GM12874 (cell line): ENCODE results near the gene HRH1.

ENCODE experiments used
- TF ChIP-seq, protein P1 (sequence below): IDR thresholded peaks from 2 replicates; pipeline ENCODE4 v1.5.1; 2011; ENCODE audit warnings: low read depth, mild to moderate bottlenecking, control low read depth, low read length, moderate library complexity; ENCODE audit not compliant: insufficient read depth

The HRH1 gene

DNA sequence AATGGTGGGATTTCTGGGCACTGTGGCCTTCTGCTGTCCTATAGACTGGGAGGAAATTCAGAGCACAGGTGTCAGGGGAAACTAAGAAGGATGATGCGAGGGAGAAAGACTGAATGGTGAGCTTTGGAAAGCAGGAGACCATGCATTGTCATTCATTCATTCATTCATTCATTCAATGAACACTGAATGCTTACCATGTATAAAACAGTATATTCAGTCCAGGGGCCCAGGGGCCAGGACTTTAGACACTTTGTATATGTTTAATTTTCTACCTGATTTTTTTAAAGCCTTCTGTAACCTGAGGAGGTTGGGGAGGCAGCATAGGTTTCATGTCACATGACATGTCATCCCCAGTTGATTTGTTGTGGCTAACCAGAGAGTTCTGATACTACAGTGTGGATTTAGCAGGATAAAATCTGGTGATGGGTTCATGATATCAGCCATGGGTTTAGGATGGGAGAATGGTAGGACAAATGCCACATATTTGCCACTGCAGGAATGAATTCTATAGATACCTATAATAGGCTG lies 60.2 kb downstream of the HRH1 start:
- TF ChIP-seq, protein P1, sequence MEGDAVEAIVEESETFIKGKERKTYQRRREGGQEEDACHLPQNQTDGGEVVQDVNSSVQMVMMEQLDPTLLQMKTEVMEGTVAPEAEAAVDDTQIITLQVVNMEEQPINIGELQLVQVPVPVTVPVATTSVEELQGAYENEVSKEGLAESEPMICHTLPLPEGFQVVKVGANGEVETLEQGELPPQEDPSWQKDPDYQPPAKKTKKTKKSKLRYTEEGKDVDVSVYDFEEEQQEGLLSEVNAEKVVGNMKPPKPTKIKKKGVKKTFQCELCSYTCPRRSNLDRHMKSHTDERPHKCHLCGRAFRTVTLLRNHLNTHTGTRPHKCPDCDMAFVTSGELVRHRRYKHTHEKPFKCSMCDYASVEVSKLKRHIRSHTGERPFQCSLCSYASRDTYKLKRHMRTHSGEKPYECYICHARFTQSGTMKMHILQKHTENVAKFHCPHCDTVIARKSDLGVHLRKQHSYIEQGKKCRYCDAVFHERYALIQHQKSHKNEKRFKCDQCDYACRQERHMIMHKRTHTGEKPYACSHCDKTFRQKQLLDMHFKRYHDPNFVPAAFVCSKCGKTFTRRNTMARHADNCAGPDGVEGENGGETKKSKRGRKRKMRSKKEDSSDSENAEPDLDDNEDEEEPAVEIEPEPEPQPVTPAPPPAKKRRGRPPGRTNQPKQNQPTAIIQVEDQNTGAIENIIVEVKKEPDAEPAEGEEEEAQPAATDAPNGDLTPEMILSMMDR, result no peak

DNA sequence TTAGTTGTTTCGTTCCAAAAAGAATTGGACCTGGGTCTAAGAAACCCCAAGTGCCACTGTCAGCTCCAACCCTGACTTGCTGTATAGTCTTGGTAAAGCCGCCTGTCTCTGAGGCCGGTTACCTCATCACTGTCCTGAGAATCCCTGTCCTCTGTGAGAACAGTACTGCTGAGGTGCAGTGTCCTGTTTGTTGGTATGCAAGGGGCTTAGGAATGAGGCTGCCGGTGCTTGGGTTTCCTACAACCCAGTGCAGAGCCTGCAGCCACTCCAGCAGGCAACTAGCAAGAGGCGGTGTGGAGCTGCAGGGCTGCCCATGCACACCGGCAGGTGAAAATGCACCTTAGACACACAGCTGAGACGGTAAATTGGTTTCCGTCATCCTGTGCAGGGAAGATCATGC lies 65.9 kb downstream of the HRH1 start:
- TF ChIP-seq, protein P1, result no peak

DNA sequence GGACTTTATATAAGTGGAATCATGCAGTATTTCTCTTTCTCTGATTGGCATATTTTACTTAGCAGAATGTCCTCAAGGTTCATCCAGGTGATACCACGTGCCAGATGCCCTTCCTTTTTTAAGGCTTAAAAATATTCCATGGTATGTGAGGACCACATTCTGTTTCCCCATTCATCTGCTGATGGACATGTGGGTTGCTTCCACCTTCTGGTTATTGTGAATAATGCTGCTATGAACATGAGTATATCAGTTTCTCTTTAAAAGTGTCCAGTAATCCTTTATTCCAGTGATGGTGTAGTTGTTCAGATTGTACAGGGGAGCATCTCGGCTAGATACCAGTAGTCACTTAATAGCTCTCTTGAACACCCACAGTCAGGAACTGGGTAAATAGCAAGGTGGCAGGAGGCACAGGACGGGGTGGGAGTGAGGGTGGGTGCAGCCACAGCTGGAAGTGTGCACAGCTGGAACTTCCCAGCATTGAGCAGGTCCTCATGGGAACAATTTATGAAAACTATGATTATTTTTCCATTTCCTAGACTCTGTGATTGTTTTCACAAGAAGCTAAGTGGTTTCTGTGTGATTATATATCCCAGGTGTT lies 67.6 kb downstream of the HRH1 start:
- TF ChIP-seq, protein P1, result no peak

DNA sequence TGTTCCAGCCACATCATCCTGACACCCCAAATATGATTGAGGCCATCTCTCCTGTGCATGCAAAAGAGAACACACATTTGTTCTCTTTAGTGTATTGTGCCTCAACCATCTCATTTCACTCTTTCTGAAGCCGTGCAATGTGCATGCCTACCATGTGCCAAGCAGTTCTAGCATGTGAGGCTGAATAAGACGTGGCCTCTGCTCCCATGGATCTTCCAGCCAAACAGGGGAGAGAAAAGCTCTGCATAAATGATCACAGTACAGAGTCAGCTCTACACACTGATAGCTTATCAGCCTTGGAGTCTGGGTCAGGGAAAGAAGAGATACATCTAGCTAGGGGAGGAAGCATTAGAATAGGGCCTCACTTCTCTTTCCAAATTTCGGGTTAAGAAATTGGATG lies 69.7 kb downstream of the HRH1 start:
- TF ChIP-seq, protein P1, result no peak

DNA sequence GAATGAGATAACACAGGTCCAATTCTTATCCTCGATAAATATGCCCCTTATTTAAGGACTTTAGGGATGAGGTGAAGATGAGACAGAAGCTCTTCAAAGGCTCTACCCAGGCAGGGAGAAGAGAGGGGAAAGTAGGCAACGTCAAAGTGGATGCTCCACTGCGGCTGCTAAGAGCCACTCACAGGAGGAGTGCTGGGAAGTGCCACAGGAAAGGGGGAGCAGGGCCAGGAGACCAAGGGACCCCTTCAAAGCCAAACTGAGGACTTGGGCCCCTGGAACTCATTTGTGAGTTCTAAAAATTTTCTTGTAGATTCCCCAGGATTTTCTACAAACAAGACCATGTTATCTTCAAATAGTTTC lies 70.6 kb downstream of the HRH1 start:
- TF ChIP-seq, protein P1, result no peak

DNA sequence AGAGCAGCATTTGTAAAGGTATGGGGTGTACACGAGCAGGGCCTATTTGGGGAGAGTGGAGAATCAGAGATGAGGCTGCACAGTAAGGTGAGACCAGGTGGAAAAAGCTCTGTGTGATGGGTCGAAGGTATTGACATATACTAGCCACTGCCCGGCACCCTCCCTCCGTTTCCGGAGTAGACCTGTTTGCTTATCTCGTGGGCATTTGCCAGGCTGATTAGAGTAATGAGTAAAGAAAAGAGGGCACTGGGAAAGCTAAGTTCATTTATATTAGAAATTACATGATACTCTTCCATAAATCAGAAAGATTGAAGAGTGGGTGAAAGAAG lies 71.7 kb downstream of the HRH1 start:
- TF ChIP-seq, protein P1, result no peak

DNA sequence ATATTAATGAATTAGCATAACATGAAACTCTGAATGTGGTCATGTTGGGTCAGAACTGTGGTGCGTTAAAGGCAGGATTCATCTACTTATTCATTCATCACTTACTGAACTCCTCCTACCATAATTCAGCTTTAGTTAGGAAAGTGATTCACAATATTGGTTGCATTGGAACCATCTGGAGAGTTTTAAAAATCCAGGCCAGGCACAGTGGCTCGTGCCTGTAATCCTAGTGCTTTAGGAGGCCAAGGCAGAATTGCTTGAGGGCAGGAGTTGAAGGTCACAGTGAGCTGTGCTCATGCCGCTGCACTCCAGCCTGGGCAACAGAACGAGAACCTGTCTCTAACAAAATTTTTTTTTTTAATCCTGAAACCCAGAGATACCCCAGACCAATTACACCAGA lies 73.7 kb downstream of the HRH1 start:
- TF ChIP-seq, protein P1, result no peak
